GM10248 (cell line): ENCODE measurements around the gene CTLA4.

Experiments used
- CTCF ChIA-PET: fragments of 300-600 bp; sonication (Branson Sonifier 250); formaldehyde crosslinking; extraction: SDS; loops from one replicate; lab custom pipeline; 2021; ENCODE audit warnings: antibody characterized with exemption; lab: Yijun Ruan, JAX
- POLR2A ChIA-PET: fragments of 350-650 bp; sonication (Branson Sonifier 250); formaldehyde crosslinking; extraction: SDS; loops from one replicate; lab custom pipeline; 2020; ENCODE audit warnings: antibody characterized with exemption; lab: Yijun Ruan, JAX
- DNase-seq: peaks from one replicate; pipeline ENCODE4 v3.0.0; 2012; ENCODE audit errors: extremely low spot score
- CTCF ChIP-seq: IDR thresholded peaks from 2 replicates; pipeline ENCODE4 v1.5.1; 2012; ENCODE audit warnings: mild to moderate bottlenecking, low read depth; ENCODE audit errors: extremely low read depth, missing control alignments, control extremely low read depth

CTLA4 gene

DNA sequence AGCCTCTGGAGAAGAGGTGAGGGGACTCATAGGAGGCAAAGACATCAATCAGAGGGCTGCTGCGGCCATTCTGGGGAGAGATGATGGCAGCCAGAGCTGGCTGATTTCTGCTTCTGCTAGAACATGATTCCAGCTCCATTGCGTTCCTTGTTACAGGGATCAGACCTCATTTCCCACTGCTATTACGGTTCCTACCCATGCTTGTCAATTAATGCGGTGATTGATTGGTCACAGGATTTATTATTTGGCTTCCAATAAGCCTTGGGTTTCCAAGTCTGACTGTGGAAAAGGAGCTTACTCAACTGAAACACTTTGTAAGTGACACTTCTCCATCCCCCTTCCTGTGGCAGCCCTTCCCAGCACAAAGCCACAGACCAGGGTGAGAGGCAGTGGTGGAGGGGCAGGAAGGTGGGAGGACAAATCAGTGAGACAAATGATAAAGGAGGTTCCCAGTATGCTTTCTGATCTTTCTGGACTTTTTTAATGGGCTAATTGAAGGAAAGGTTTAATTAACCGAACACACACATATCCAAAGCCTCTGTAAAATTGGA, 26.8 kb upstream of the CTLA4 start:
- POLR2A ChIA-PET, result no interaction called here
- no peak for TF ChIP-seq CTCF
- no peak for DNase-seq
- CTCF ChIA-PET, result no interaction called here

DNA sequence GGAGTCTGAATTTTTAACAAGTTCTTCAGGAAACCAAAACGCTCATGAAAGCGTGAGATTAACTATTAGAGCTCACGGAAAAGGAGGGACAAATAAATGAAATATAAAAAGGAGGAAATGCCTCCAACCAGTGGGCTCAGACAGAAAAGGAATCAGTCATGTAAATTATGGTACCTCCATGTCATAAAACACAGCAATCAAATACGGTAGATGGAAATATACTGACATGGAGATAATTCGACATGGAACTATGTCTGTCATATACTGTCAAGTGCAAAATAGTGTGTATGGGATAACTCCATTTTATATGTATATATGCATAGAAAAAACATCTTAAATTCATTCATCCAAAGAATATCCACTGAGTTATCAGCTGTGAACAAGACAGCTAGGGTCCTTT, 25.9 kb upstream of the CTLA4 start:
- CTCF ChIA-PET, result no interaction called here
- DNase-seq, result no peak
- no peak for TF ChIP-seq CTCF
- POLR2A ChIA-PET, result no interaction called here

DNA sequence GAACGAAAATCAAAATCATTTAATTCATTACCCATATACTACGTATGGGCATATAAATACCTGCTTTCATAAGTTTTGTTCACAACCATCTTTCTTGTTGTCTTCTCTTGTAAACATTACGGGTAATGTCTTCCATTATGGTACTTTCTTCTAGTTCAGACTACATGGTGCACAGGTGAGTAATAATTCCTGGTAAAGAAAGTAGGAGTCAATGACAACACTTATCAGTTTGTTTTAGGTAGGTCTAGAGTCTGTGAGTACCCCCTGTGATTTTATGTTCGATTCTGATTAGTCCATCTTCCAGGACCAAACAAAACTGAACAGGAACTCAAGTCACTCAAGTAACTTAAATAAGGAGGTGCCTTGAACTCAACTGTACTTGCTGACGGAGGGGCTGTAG, 25.2 kb upstream of the CTLA4 start:
- no peak for TF ChIP-seq CTCF
- CTCF ChIA-PET, result no interaction called here
- POLR2A ChIA-PET, result no interaction called here
- no peak for DNase-seq

DNA sequence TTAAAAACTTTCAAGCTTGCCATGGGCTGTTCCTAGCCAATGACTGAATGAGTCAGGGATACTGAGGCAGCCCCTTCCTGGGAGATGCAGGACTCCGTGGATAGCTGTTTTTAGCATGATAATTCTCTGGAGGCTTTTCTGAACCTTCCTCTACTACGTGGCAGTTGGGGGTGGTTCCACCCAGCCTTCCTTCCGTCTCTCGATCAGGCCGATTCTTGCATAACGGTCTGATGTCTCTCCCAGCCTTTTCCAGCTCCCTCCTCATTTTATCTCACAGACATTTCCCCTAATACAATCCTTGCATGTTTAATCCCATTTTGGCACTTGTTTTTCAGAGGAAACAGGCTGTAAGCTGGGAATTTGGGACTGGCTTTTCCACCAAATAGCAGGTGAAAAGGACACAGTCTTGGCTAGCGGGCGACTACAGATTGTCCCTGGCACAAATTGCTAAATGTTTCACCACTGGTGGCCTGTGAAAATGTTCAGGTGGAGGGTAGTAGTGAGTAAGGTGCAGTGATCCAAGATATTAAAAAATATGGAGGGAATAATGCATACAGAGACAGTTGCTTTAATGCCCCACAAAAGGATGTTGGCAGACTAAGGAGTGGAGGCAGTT, 21.0 kb upstream of the CTLA4 start:
- TF ChIP-seq CTCF, result no peak
- POLR2A ChIA-PET, result no interaction called here
- CTCF ChIA-PET, result no interaction called here
- no peak for DNase-seq

- CTCF ChIA-PET, result interaction anchor here (1.6 kb wide), 1 partner anchor 18 kb away, joined by 3 read pairs; no protein-coding TSS in a partner anchor
- DNase-seq, result no peak
- POLR2A ChIA-PET, result no interaction called here
- no peak for TF ChIP-seq CTCF
These were observed 18.6 kb upstream of the CTLA4 start for GRCh38 chr2:203849010-203849409.

- CTCF ChIA-PET, result no interaction called here
- POLR2A ChIA-PET, result no interaction called here
- no peak for TF ChIP-seq CTCF
- DNase-seq, result no peak
These were observed 14.8 kb upstream of the CTLA4 start for GRCh38 chr2:203852760-203853159.
